ENCODE data around the gene TUBB3.

GRCh38 chr16:89884041-89884421 is 39.1 kb upstream of the TUBB3 start:
- TF ChIP-seq EZH2 (IDR thresholded peaks at IDR 0.05; ENCODE audit: low read depth) = no peak
- TF ChIP-seq CTCF (conservative IDR thresholded peaks at IDR 0.05) = no peak

All from PC-9 (cell line).